Dendritic cell treated with granulocyte-macrophage colony-stimulating factor and Interleukin-4, amounts not matched to agents 40 ng/mL and 50 ng/mL, for 4 days (primary cell): ENCODE results near the gene RETSAT.
"Not testable (repeated sequence)": the region's sequence is repeated elsewhere in the genome, so short reads cannot be mapped to it uniquely, and the experiment has no call there.

Source experiments
- H3K27ac Mint-ChIP-seq: one replicate; pipeline ENCODE4 v1.8.0; 2022; ENCODE audit warnings: mild to moderate bottlenecking, mixed read lengths
- H3K27me3 Mint-ChIP-seq: one replicate; pipeline ENCODE4 v1.8.0; 2022; ENCODE audit warnings: mild to moderate bottlenecking, mixed read lengths
- H3K36me3 Mint-ChIP-seq: one replicate; pipeline ENCODE4 v1.8.0; 2022; ENCODE audit warnings: low read depth, mixed read lengths
- H3K4me1 Mint-ChIP-seq: one replicate; pipeline ENCODE4 v1.8.0; 2022; ENCODE audit warnings: low read depth, mixed read lengths
- H3K4me3 Mint-ChIP-seq: one replicate; pipeline ENCODE4 v1.8.0; 2022; ENCODE audit warnings: mild to moderate bottlenecking, moderate library complexity, mixed read lengths
- H3K9me3 Mint-ChIP-seq: one replicate; pipeline ENCODE4 v1.8.0; 2022; ENCODE audit warnings: mixed read lengths
- intact Hi-C: fragments of 100-400 bp; cut with micrococcal nuclease; formaldehyde crosslinking; loops from one replicate; pipeline ENCODE4 v1.15.0; 2022

RETSAT gene

GRCh38 chr2:85333877-85334276, 20.5 kb downstream of the RETSAT start:
- H3K4me3 Mint-ChIP-seq, H3K27ac Mint-ChIP-seq, H3K9me3 Mint-ChIP-seq, H3K4me1 Mint-ChIP-seq, H3K36me3 Mint-ChIP-seq, intact Hi-C loops, H3K27me3 Mint-ChIP-seq: not testable (repeated sequence)

GRCh38 chr2:85330839-85331636, 23.3 kb downstream of the RETSAT start:
- H3K36me3 Mint-ChIP-seq, result peaks cover 23% of the 10 kb centered on the region
- peaks cover 6% of the 10 kb centered on the region for H3K9me3 Mint-ChIP-seq
- no peak overlapping the region for H3K4me3 Mint-ChIP-seq
- intact Hi-C loops, result no loop called here
- H3K4me1 Mint-ChIP-seq, result peaks cover 13% of the 10 kb centered on the region
- H3K27ac Mint-ChIP-seq, result no peak overlapping the region
- no peaks in the 10 kb centered on the region for H3K27me3 Mint-ChIP-seq

GRCh38 chr2:85329701-85330100, 24.6 kb downstream of the RETSAT start:
- H3K4me3 Mint-ChIP-seq, H3K27ac Mint-ChIP-seq, intact Hi-C loops, H3K9me3 Mint-ChIP-seq, H3K27me3 Mint-ChIP-seq: not testable (repeated sequence)
- Mint-ChIP-seq H3K4me1 (peaks cover 26% of the 10 kb centered on the region), H3K36me3 (peaks cover 37% of the 10 kb centered on the region)

GRCh38 chr2:85329181-85329651, 25.1 kb downstream of the RETSAT start:
- Mint-ChIP-seq H3K36me3 (peaks cover 42% of the 10 kb centered on the region), H3K27ac (no peak overlapping the region), H3K9me3 (peaks cover 6% of the 10 kb centered on the region), H3K4me3 (no peak overlapping the region), H3K4me1 (peaks cover 30% of the 10 kb centered on the region), H3K27me3 (no peaks in the 10 kb centered on the region)
- intact Hi-C loops, result no loop called here

GRCh38 chr2:85327822-85328617, 26.3 kb downstream of the RETSAT start, which contains the start of gene TGOLN2:
Gene TGOLN2, minus strand, starts transcription at chr2:85327989. Its CDS starts 27 bp downstream, at chr2:85327962.
- intact Hi-C loops, result loop anchor here (1.0 kb wide), 1 partner anchor 26 kb away; the partner anchor contains the start of genes ELMOD3 and RETSAT
- Mint-ChIP-seq H3K27me3 (no peaks in the 10 kb centered on the region), H3K9me3 (no peaks in the 10 kb centered on the region), H3K4me3 (peak within 1 kb of the TSS; percentile 98), H3K27ac (peak within 1 kb of the TSS; percentile 99), H3K4me1 (peaks cover 42% of the 10 kb centered on the region), H3K36me3 (peaks cover 54% of the 10 kb centered on the region)

- Mint-ChIP-seq H3K4me1 (peaks cover 49% of the 10 kb centered on the region), H3K9me3 (no peaks in the 10 kb centered on the region), H3K4me3 (peak overlapping the region; percentile 98), H3K27ac (peak overlapping the region; percentile 99), H3K27me3 (no peaks in the 10 kb centered on the region), H3K36me3 (peaks cover 61% of the 10 kb centered on the region)
- intact Hi-C loops, result no loop called here
Observed at GRCh38 chr2:85327160-85327821, 27.0 kb downstream of the RETSAT start.

- H3K27me3 Mint-ChIP-seq, result no peaks in the 10 kb centered on the region
- intact Hi-C loops, result no loop called here
- H3K9me3 Mint-ChIP-seq, result no peaks in the 10 kb centered on the region
- H3K27ac Mint-ChIP-seq, result peak overlapping the region; percentile 99
- peaks cover 68% of the 10 kb centered on the region for H3K36me3 Mint-ChIP-seq
- H3K4me3 Mint-ChIP-seq, result peak overlapping the region; percentile 98
- H3K4me1 Mint-ChIP-seq, result peaks cover 53% of the 10 kb centered on the region
Observed at GRCh38 chr2:85326406-85327159, 27.7 kb downstream of the RETSAT start.

GRCh38 chr2:85325466-85325811, 28.9 kb downstream of the RETSAT start:
- Mint-ChIP-seq H3K4me3 (peak overlapping the region; percentile 98), H3K9me3 (no peaks in the 10 kb centered on the region), H3K27ac (no peak overlapping the region), H3K36me3 (peaks cover 79% of the 10 kb centered on the region), H3K27me3 (no peaks in the 10 kb centered on the region), H3K4me1 (peaks cover 61% of the 10 kb centered on the region)
- intact Hi-C loops, result no loop called here

GRCh38 chr2:85324639-85325465, 29.5 kb downstream of the RETSAT start:
- no peaks in the 10 kb centered on the region for H3K9me3 Mint-ChIP-seq
- intact Hi-C loops, result no loop called here
- no peak overlapping the region for H3K27ac Mint-ChIP-seq

GRCh38 chr2:85323988-85324367, 30.4 kb downstream of the RETSAT start:
- intact Hi-C loops, H3K27me3 Mint-ChIP-seq, H3K27ac Mint-ChIP-seq, H3K4me3 Mint-ChIP-seq, H3K9me3 Mint-ChIP-seq: not testable (repeated sequence)
- Mint-ChIP-seq H3K36me3 (peaks cover 94% of the 10 kb centered on the region), H3K4me1 (peaks cover 75% of the 10 kb centered on the region)

More at GRCh38 chr2:85324639-85325465, 29.5 kb downstream of the RETSAT start:
- peaks cover 67% of the 10 kb centered on the region for H3K4me1 Mint-ChIP-seq
- peak overlapping the region; percentile 98 for H3K4me3 Mint-ChIP-seq
- peaks cover 85% of the 10 kb centered on the region for H3K36me3 Mint-ChIP-seq
- H3K27me3 Mint-ChIP-seq, result no peaks in the 10 kb centered on the region

- H3K27me3 Mint-ChIP-seq, result no peaks in the 10 kb centered on the region
- no peak overlapping the region for H3K27ac Mint-ChIP-seq
- intact Hi-C loops, result no loop called here
- no peaks in the 10 kb centered on the region for H3K9me3 Mint-ChIP-seq
- H3K36me3 Mint-ChIP-seq, result peaks cover 99% of the 10 kb centered on the region
- H3K4me1 Mint-ChIP-seq, result peaks cover 80% of the 10 kb centered on the region
- H3K4me3 Mint-ChIP-seq, result no peak overlapping the region
Observed at GRCh38 chr2:85323351-85323987, 30.9 kb downstream of the RETSAT start.

- Mint-ChIP-seq H3K4me1 (peaks cover 70% of the 10 kb centered on the region), H3K27me3 (no peaks in the 10 kb centered on the region), H3K36me3 (peaks cover 93% of the 10 kb centered on the region), H3K9me3 (no peaks in the 10 kb centered on the region), H3K4me3 (no peak overlapping the region), H3K27ac (peak overlapping the region; percentile 52)
- intact Hi-C loops, result no loop called here
Observed at GRCh38 chr2:85319796-85320195, 34.5 kb downstream of the RETSAT start.
